Naive B cell (primary cell): ENCODE measurements around the gene ARF1. TPM values are rescaled to one million over a fixed set of nuclear protein-coding genes. Genes with fewer than 3 reads are reported as not detected.

ENCODE experiments used
- ATAC-seq, 2 donors: fragments of 150-1000 bp; cut with Tn5 transposase; 2 replicates each; pipeline ENCODE4 v1.10.0; 2021; ENCODE audit warnings: low read depth in 2 of 2, mild to moderate bottlenecking in 2 of 2, moderate library complexity in 2 of 2
- DNase-seq: peaks from one replicate; pipeline ENCODE4 v3.0.0; 2022
- H3K27ac Mint-ChIP-seq, 6 donors: one replicate each; pipeline ENCODE4 v1.8.0; 2020 to 2022; ENCODE audit warnings: mild to moderate bottlenecking in 6 of 6, mixed read lengths in 6 of 6, moderate library complexity in 5 of 6, inconsistent platforms in 2 of 6
- H3K27me3 Mint-ChIP-seq, 3 donors: one replicate each; pipeline ENCODE4 v1.8.0; 2021 to 2022; ENCODE audit warnings: mixed read lengths in 3 of 3, mild to moderate bottlenecking in 1 of 3
- H3K36me3 Mint-ChIP-seq, 2 donors: one replicate each; pipeline ENCODE4 v1.8.0; 2020 to 2022; ENCODE audit warnings: mixed read lengths in 2 of 2, inconsistent platforms in 1 of 2, mild to moderate bottlenecking in 1 of 2
- H3K4me1 Mint-ChIP-seq, 3 donors: one replicate each; pipeline ENCODE4 v1.8.0; 2020 to 2022; ENCODE audit warnings: mixed read lengths in 3 of 3, inconsistent platforms in 1 of 3, mild to moderate bottlenecking in 1 of 3, moderate library complexity in 1 of 3
- H3K4me3 Mint-ChIP-seq, 8 donors: one replicate each; pipeline ENCODE4 v1.8.0; 2020 to 2022; ENCODE audit warnings: mild to moderate bottlenecking in 8 of 8, mixed read lengths in 8 of 8, moderate library complexity in 8 of 8, inconsistent platforms in 2 of 8
- H3K9me3 Mint-ChIP-seq, 7 donors: one replicate each; pipeline ENCODE4 v1.8.0; 2020 to 2022; ENCODE audit warnings: mixed read lengths in 7 of 7, mild to moderate bottlenecking in 5 of 7, inconsistent platforms in 2 of 7, moderate library complexity in 1 of 7
- polyA plus RNA-seq, 6 donors: library from polyadenylated mRNA; unstranded; fragments of 300-500 nt; fragmentation: Illumina TruSeq; gene quantifications; one replicate each; pipeline ENCODE4 v1.2.3, GENCODE V29; 2021; ENCODE audit warnings: low read depth in 6 of 6

Gene ARF1
- 100 to 1,000 TPM; 412 to 563 (median 456) TPM for polyA plus RNA-seq

- Mint-ChIP-seq H3K4me1 (peaks cover 47 to 65% (median 49%) of the 10 kb centered on the region in 3 donors), H3K4me3 (peak within 1 kb of the TSS; percentile 88 to 98 (median 94)), H3K36me3 (no peaks in the 10 kb centered on the region), H3K27ac (peak within 1 kb of the TSS; percentile 92 to 97 (median 95)), H3K27me3 (no peaks in the 10 kb centered on the region), H3K9me3 (no peaks in the 10 kb centered on the region)
- peak; percentile 96 for DNase-seq
- ATAC-seq, result peak; percentile 82 to 83
Observed at GRCh38 chr1:228082214-228082917, at the start of gene ARF1. TSS of gene ARF1 (plus strand) at chr1:228082708. CDS start at chr1:228097115, 14,407 bp downstream.

- Mint-ChIP-seq H3K4me1 (peaks cover 0 to 5% (median 0%) of the 10 kb centered on the region in 3 donors), H3K4me3 (no peak overlapping the region), H3K27me3 (peaks cover 32 to 78% (median 56%) of the 10 kb centered on the region in 3 donors), H3K9me3 (peaks cover 0 to 11% (median 4%) of the 10 kb centered on the region in 7 donors), H3K27ac (no peak overlapping the region), H3K36me3 (peaks cover 0 to 7% of the 10 kb centered on the region in 2 donors)
- DNase-seq (no peak), ATAC-seq (no peak)
Observed at GRCh38 chr1:228033376-228033775, 49.1 kb upstream of the ARF1 start.

- DNase-seq, result no peak
- peaks cover 0 to 11% (median 4%) of the 10 kb centered on the region in 7 donors for H3K9me3 Mint-ChIP-seq
- H3K36me3 Mint-ChIP-seq, result peaks cover 0 to 7% of the 10 kb centered on the region in 2 donors
- H3K27me3 Mint-ChIP-seq, result peaks cover 37 to 81% (median 60%) of the 10 kb centered on the region in 3 donors
- no peak overlapping the region for H3K4me3 Mint-ChIP-seq
- no peak overlapping the region for H3K27ac Mint-ChIP-seq
- ATAC-seq, result no peak
- peaks cover 0 to 5% (median 0%) of the 10 kb centered on the region in 3 donors for H3K4me1 Mint-ChIP-seq
Observed at GRCh38 chr1:228034954-228035837, 47.3 kb upstream of the ARF1 start.

GRCh38 chr1:228035844-228036243 is 46.7 kb upstream of the ARF1 start:
- Mint-ChIP-seq H3K9me3 (peaks cover 0 to 11% (median 4%) of the 10 kb centered on the region in 7 donors), H3K36me3 (peaks cover 0 to 7% of the 10 kb centered on the region in 2 donors), H3K27ac (no peak overlapping the region)

GRCh38 chr1:228036701-228037231 is 45.7 kb upstream of the ARF1 start:
- Mint-ChIP-seq H3K4me3 (peak overlapping the region in 4 of 8 donors; percentile 14 to 71 (median 46)), H3K9me3 (peaks cover 0 to 11% (median 4%) of the 10 kb centered on the region in 7 donors), H3K27ac (no peak overlapping the region), H3K4me1 (peaks cover 0 to 5% (median 0%) of the 10 kb centered on the region in 3 donors), H3K27me3 (peaks cover 32 to 70% (median 49%) of the 10 kb centered on the region in 3 donors), H3K36me3 (peaks cover 0 to 7% of the 10 kb centered on the region in 2 donors)
- DNase-seq (no peak), ATAC-seq (no peak)

More at GRCh38 chr1:228035844-228036243, 46.7 kb upstream of the ARF1 start:
- Mint-ChIP-seq H3K27me3 (peaks cover 39 to 79% (median 58%) of the 10 kb centered on the region in 3 donors), H3K4me3 (no peak overlapping the region), H3K4me1 (peaks cover 0 to 5% (median 0%) of the 10 kb centered on the region in 3 donors)
- no peak for DNase-seq
- ATAC-seq, result no peak

- Mint-ChIP-seq H3K4me1 (peaks cover 0 to 5% (median 0%) of the 10 kb centered on the region in 3 donors), H3K27me3 (peaks cover 27 to 65% (median 42%) of the 10 kb centered on the region in 3 donors), H3K27ac (no peak overlapping the region), H3K36me3 (peaks cover 0 to 7% of the 10 kb centered on the region in 2 donors), H3K9me3 (peaks cover 0 to 10% (median 4%) of the 10 kb centered on the region in 7 donors), H3K4me3 (peak overlapping the region in 4 of 8 donors; percentile 43 to 51 (median 48))
- DNase-seq (no peak), ATAC-seq (peak; percentile 89 to 92)
Observed at GRCh38 chr1:228037401-228038386, 44.8 kb upstream of the ARF1 start.

- Mint-ChIP-seq H3K27me3 (peaks cover 19 to 57% (median 34%) of the 10 kb centered on the region in 3 donors), H3K4me3 (no peak overlapping the region), H3K27ac (no peak overlapping the region), H3K4me1 (peaks cover 0 to 5% (median 0%) of the 10 kb centered on the region in 3 donors), H3K9me3 (peaks cover 0 to 2% (median under 1%) of the 10 kb centered on the region in 7 donors), H3K36me3 (peaks cover 0 to 2% of the 10 kb centered on the region in 2 donors)
- no peak for ATAC-seq
- DNase-seq, result no peak
Observed at GRCh38 chr1:228038387-228039005, 44.0 kb upstream of the ARF1 start.

GRCh38 chr1:228039006-228039903 is 43.3 kb upstream of the ARF1 start:
- Mint-ChIP-seq H3K36me3 (no peaks in the 10 kb centered on the region), H3K27me3 (peaks cover 18 to 49% (median 28%) of the 10 kb centered on the region in 3 donors), H3K4me3 (no peak overlapping the region), H3K9me3 (no peaks in the 10 kb centered on the region), H3K4me1 (peaks cover 0 to 5% (median 0%) of the 10 kb centered on the region in 3 donors), H3K27ac (no peak overlapping the region)
- DNase-seq (no peak), ATAC-seq (no peak)

- peaks cover 18 to 45% (median 24%) of the 10 kb centered on the region in 3 donors for H3K27me3 Mint-ChIP-seq
- peak overlapping the region in 2 of 8 donors; percentile 61 to 68 for H3K4me3 Mint-ChIP-seq
- H3K4me1 Mint-ChIP-seq, result peaks cover 0 to 5% (median 0%) of the 10 kb centered on the region in 3 donors
- no peaks in the 10 kb centered on the region for H3K36me3 Mint-ChIP-seq
- DNase-seq (no peak), ATAC-seq (no peak)
- peak overlapping the region in 2 of 6 donors; percentile 53 to 62 for H3K27ac Mint-ChIP-seq
- H3K9me3 Mint-ChIP-seq, result no peaks in the 10 kb centered on the region
Observed at GRCh38 chr1:228039986-228040385, 42.5 kb upstream of the ARF1 start.

GRCh38 chr1:228041316-228041715 is 41.2 kb upstream of the ARF1 start:
- H3K4me3 Mint-ChIP-seq, result no peak overlapping the region
- H3K9me3 Mint-ChIP-seq, result peaks cover 0 to 4% (median 0%) of the 10 kb centered on the region in 7 donors
- no peak overlapping the region for H3K27ac Mint-ChIP-seq
- H3K27me3 Mint-ChIP-seq, result peaks cover 14 to 31% (median 17%) of the 10 kb centered on the region in 3 donors
- ATAC-seq (no peak), DNase-seq (no peak)
- peaks cover 0 to 5% (median 3%) of the 10 kb centered on the region in 3 donors for H3K4me1 Mint-ChIP-seq
- H3K36me3 Mint-ChIP-seq, result no peaks in the 10 kb centered on the region

GRCh38 chr1:228042508-228042907 is 40.0 kb upstream of the ARF1 start:
- peaks cover 10 to 19% (median 13%) of the 10 kb centered on the region in 3 donors for H3K27me3 Mint-ChIP-seq
- H3K27ac Mint-ChIP-seq, result no peak overlapping the region
- H3K36me3 Mint-ChIP-seq, result no peaks in the 10 kb centered on the region
- peaks cover 0 to 8% (median 0%) of the 10 kb centered on the region in 7 donors for H3K9me3 Mint-ChIP-seq
- no peak for DNase-seq
- no peak overlapping the region for H3K4me3 Mint-ChIP-seq
- peaks cover 0 to 7% (median 2%) of the 10 kb centered on the region in 3 donors for H3K4me1 Mint-ChIP-seq
- ATAC-seq, result no peak
